ENCODE results near the gene DOP1A.

- TF ChIP-seq EZH2 (IDR thresholded peaks at IDR 0.05) (no peak), CTCF (IDR thresholded peaks at IDR 0.05) (no peak), EZH2phosphoT487 (IDR thresholded peaks at IDR 0.05) (no peak)
These were observed 86.5 kb downstream of the DOP1A start for GRCh38 chr6:83153883-83154521.
